Panc1 (cell line): ENCODE results near the gene SRSF12.

Source experiments
- POLR2AphosphoS5 ChIP-seq: IDR thresholded peaks from 2 replicates; pipeline ENCODE4 v1.6.1; 2012; ENCODE audit warnings: mild to moderate bottlenecking, low read depth, low read length, moderate library complexity
- TF ChIP-seq, protein P1 (sequence below): fragments of 450-650 bp; IDR thresholded peaks from 2 replicates; pipeline ENCODE4 v1.5.1; 2017; ENCODE audit warnings: mild to moderate bottlenecking

DNA sequence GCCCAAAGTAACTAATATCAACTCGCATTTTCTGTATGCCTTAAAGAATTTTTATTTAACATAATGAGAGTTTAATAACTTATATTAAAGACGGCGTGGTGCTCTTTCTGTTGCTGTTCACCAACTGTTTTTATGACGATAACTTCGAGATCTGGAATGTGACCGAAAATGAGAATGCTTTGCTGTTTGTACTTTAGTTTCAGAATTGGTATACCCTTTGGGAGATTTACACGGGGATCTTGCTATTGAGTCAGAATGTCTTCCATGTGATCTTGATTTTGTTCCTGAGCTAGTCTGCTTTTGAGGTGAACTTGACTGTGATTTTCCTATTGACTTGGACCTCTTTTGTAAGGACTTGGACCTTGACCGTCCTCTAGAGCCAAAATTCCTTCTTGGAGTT is 19.4 kb downstream of the SRSF12 start:
- TF ChIP-seq POLR2AphosphoS5, result no peak
- TF ChIP-seq, protein P1, sequence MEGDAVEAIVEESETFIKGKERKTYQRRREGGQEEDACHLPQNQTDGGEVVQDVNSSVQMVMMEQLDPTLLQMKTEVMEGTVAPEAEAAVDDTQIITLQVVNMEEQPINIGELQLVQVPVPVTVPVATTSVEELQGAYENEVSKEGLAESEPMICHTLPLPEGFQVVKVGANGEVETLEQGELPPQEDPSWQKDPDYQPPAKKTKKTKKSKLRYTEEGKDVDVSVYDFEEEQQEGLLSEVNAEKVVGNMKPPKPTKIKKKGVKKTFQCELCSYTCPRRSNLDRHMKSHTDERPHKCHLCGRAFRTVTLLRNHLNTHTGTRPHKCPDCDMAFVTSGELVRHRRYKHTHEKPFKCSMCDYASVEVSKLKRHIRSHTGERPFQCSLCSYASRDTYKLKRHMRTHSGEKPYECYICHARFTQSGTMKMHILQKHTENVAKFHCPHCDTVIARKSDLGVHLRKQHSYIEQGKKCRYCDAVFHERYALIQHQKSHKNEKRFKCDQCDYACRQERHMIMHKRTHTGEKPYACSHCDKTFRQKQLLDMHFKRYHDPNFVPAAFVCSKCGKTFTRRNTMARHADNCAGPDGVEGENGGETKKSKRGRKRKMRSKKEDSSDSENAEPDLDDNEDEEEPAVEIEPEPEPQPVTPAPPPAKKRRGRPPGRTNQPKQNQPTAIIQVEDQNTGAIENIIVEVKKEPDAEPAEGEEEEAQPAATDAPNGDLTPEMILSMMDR, result no peak
